Neuronal stem cell (in vitro differentiated cells): ENCODE results near the gene PACRG.
A peak's percentile ranks its signal among the peaks of the same experiment; 100 is the strongest.

ENCODE experiments used
- DNase-seq: peaks from one replicate; pipeline ENCODE4 v3.0.0-alpha.2; 2013; ENCODE audit warnings: low spot score
- H2AFZ ChIP-seq: one replicate; pipeline ENCODE4 v1.6.1; 2013; ENCODE audit warnings: mild to moderate bottlenecking, low read length, inconsistent platforms
- H2AK5ac ChIP-seq: 2 replicates; pipeline ENCODE4 v1.6.1; 2013; ENCODE audit warnings: low read depth, mild to moderate bottlenecking, inconsistent platforms, low read length, moderate library complexity, mixed read lengths
- H2BK120ac ChIP-seq: 2 replicates; pipeline ENCODE4 v1.6.1; 2013; ENCODE audit warnings: low read depth, mild to moderate bottlenecking, inconsistent platforms, low read length, moderate library complexity, mixed read lengths
- H2BK12ac ChIP-seq: one replicate; pipeline ENCODE4 v1.6.1; 2013; ENCODE audit warnings: low read length, inconsistent platforms
- H2BK15ac ChIP-seq: 2 replicates; pipeline ENCODE4 v1.6.1; 2013; ENCODE audit warnings: mild to moderate bottlenecking, low read length, inconsistent platforms, mixed read lengths
- H2BK5ac ChIP-seq: one replicate; pipeline ENCODE4 v1.6.1; 2013; ENCODE audit warnings: inconsistent platforms, mild to moderate bottlenecking, low read length, moderate library complexity
- H3K14ac ChIP-seq: one replicate; pipeline ENCODE4 v1.6.1; 2013; ENCODE audit warnings: low read length, inconsistent platforms
- H3K18ac ChIP-seq: 2 replicates; pipeline ENCODE4 v1.6.1; 2013; ENCODE audit warnings: low read length, inconsistent platforms
- H3K23ac ChIP-seq: 2 replicates; pipeline ENCODE4 v1.6.1; 2013; ENCODE audit warnings: low read depth, mild to moderate bottlenecking, mixed read lengths, low read length, inconsistent platforms; ENCODE audit not compliant: poor library complexity
- H3K27ac ChIP-seq: replicated peaks from 3 replicates; pipeline ENCODE4 v1.5.1; 2013; ENCODE audit warnings: low read length, inconsistent platforms
- H3K27me3 ChIP-seq, 3 experiments: 2 replicates each; pipeline ENCODE4 v1.6.1; 2013; ENCODE audit warnings: low read length in 3 of 3, mild to moderate bottlenecking in 2 of 3, inconsistent platforms in 1 of 3, low read depth in 1 of 3, mixed read lengths in 1 of 3, moderate library complexity in 1 of 3; ENCODE audit not compliant: control insufficient read depth in 3 of 3, insufficient read depth in 3 of 3
- H3K36me3 ChIP-seq, 2 donors: replicated peaks in 1 of 2; 2 replicates each; pipeline ENCODE4 v1.6.1; 2013; ENCODE audit warnings: low read length in 2 of 2; ENCODE audit not compliant: control insufficient read depth in 2 of 2, insufficient read depth in 2 of 2
- H3K4ac ChIP-seq: 2 replicates; pipeline ENCODE4 v1.6.1; 2013; ENCODE audit warnings: inconsistent platforms, mild to moderate bottlenecking, low read length, moderate library complexity
- H3K4me1 ChIP-seq, 2 donors: 1 replicate in 1 of 2; 2 replicates in 1 of 2; pipeline ENCODE4 v1.6.1; 2013; ENCODE audit warnings: low read length in 2 of 2, low read depth in 1 of 2; ENCODE audit not compliant: control insufficient read depth in 2 of 2, insufficient read depth in 1 of 2
- H3K4me2 ChIP-seq: one replicate; pipeline ENCODE4 v1.6.1; 2013; ENCODE audit warnings: mild to moderate bottlenecking, low read length, inconsistent platforms; ENCODE audit not compliant: insufficient read depth, poor library complexity, severe bottlenecking
- H3K4me3 ChIP-seq, 2 donors: 2 replicates each; pipeline ENCODE4 v1.5.1; 2013; ENCODE audit warnings: low read length in 2 of 2, mild to moderate bottlenecking in 2 of 2, inconsistent platforms in 1 of 2, moderate library complexity in 1 of 2
- H3K79me1 ChIP-seq: one replicate; pipeline ENCODE4 v1.6.1; 2013; ENCODE audit warnings: low read depth, mild to moderate bottlenecking, inconsistent platforms, low read length, moderate library complexity
- H3K9ac ChIP-seq: one replicate; pipeline ENCODE4 v1.6.1; 2013; ENCODE audit warnings: mild to moderate bottlenecking, low read depth, low read length, inconsistent platforms; ENCODE audit not compliant: poor library complexity
- H3K9me3 ChIP-seq, 2 donors: replicated peaks in 1 of 2; 2 replicates each; pipeline versions ENCODE3 to v1.6.1; 2013; ENCODE audit warnings: low read length in 2 of 2, mild to moderate bottlenecking in 2 of 2, inconsistent platforms in 1 of 2, low read depth in 1 of 2, mixed read lengths in 1 of 2, moderate library complexity in 1 of 2; ENCODE audit not compliant: control insufficient read depth in 2 of 2, insufficient read depth in 1 of 2
- H4K8ac ChIP-seq: one replicate; pipeline ENCODE4 v1.6.1; 2013; ENCODE audit warnings: low read depth, mild to moderate bottlenecking, inconsistent platforms, low read length, moderate library complexity
- H4K91ac ChIP-seq: one replicate; pipeline ENCODE4 v1.6.1; 2013; ENCODE audit warnings: low read length, low read depth, mild to moderate bottlenecking, inconsistent platforms; ENCODE audit not compliant: poor library complexity
- WGBS, 2 donors: extraction: QIAGEN DNeasy Blood & Tissue Kit; methylation state at CpG; one replicate each; pipeline ENCODE4 v1.1.7; 2013; ENCODE audit warnings: missing lambda C conversion rate in 2 of 2, mixed read lengths in 1 of 2; ENCODE audit not compliant: insufficient read length in 2 of 2, insufficient replicate concordance in 1 of 2; ENCODE audit errors: extremely low coverage in 2 of 2; 5-methylcytosine and 5-hydroxymethylcytosine counted together

The PACRG gene

GRCh38 chr6:162856885-162857284, 129.1 kb downstream of the PACRG start:
- H3K4me1 ChIP-seq = peaks cover 12 to 37% of the 10 kb centered on the region in 2 donors
- no CpG with 5 or more reads among the region's 7 CpGs for WGBS, 2 donors

DNA sequence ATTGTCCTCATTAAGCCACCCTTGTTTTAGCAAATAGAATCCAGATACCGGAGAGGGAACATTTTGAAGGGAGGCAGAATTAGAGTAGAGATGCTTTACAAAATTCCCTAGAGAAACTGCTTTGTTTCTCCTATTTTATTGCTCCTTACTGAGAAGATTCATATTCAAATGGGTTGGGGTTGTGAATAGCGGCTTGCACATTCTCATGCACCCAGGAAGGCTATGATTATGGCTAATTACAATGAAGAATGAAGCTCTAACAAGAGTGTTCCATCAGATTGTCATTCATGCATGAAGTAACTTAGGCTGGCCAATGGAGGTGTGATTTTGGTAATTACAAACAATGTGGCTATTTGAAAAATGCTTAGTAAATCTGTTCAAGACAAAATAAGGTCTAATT, 129.6 kb downstream of the PACRG start:
- Histone ChIP-seq H2BK12ac (no peak overlapping the region), H2BK120ac (no peak overlapping the region), H3K4ac (no peak overlapping the region), H3K9ac (no peak overlapping the region), H4K8ac (no peak overlapping the region), H2BK15ac (no peak overlapping the region), H3K14ac (no peak overlapping the region), H3K23ac (no peak overlapping the region), H3K27me3 (no peaks in the 10 kb centered on the region), H3K4me3 (peak overlapping the region in 1 of 2 donors; percentile 23), H3K9me3 (peaks cover 0 to 2% of the 10 kb centered on the region in 2 donors), H4K91ac (no peak overlapping the region), H3K36me3 (no peaks in the 10 kb centered on the region), H3K4me1 (peaks cover 10 to 32% of the 10 kb centered on the region in 2 donors), H3K4me2 (peak overlapping the region; percentile 47), H2BK5ac (no peak overlapping the region), H3K18ac (no peak overlapping the region), H2AK5ac (no peak overlapping the region), H2AFZ (peak overlapping the region; percentile 39), H3K79me1 (no peaks in the 10 kb centered on the region), H3K27ac (peak overlapping the region; percentile 91)
- no peak for DNase-seq
- no CpG with 5 or more reads among the region's 2 CpGs for WGBS, 2 donors

More at GRCh38 chr6:162856885-162857284, 129.1 kb downstream of the PACRG start:
- H2BK15ac ChIP-seq = no peak overlapping the region
- H3K79me1 ChIP-seq = no peaks in the 10 kb centered on the region
- peak overlapping the region in 1 of 2 donors; percentile 23 for H3K4me3 ChIP-seq
- no peak overlapping the region for H3K23ac ChIP-seq
- H3K4ac ChIP-seq = no peak overlapping the region
- H3K36me3 ChIP-seq = no peaks in the 10 kb centered on the region
- no peak overlapping the region for H4K91ac ChIP-seq
- no peak overlapping the region for H3K9ac ChIP-seq
- H3K27ac ChIP-seq = peak overlapping the region; percentile 91
- DNase-seq = peak; percentile 87
- H2AFZ ChIP-seq = peak overlapping the region; percentile 39
- no peak overlapping the region for H3K14ac ChIP-seq
- H3K27me3 ChIP-seq = no peaks in the 10 kb centered on the region
- no peak overlapping the region for H2BK5ac ChIP-seq
- peak overlapping the region; percentile 47 for H3K4me2 ChIP-seq
- H2BK12ac ChIP-seq = no peak overlapping the region
- H3K9me3 ChIP-seq = peaks cover 0 to 2% of the 10 kb centered on the region in 2 donors
- H2BK120ac ChIP-seq = no peak overlapping the region
- no peak overlapping the region for H4K8ac ChIP-seq
- H3K18ac ChIP-seq = no peak overlapping the region
- no peak overlapping the region for H2AK5ac ChIP-seq

- H3K9ac ChIP-seq = no peak overlapping the region
- no peak overlapping the region for H2BK15ac ChIP-seq
- H3K4me3 ChIP-seq = no peak overlapping the region
- DNase-seq = no peak
- H3K23ac ChIP-seq = no peak overlapping the region
- H4K8ac ChIP-seq = no peak overlapping the region
- no CpG with 5 or more reads among the region's 3 CpGs for WGBS, 2 donors
- H2AFZ ChIP-seq = no peak overlapping the region
- no peaks in the 10 kb centered on the region for H3K79me1 ChIP-seq
- H3K4me1 ChIP-seq = peaks cover 0 to 11% of the 10 kb centered on the region in 2 donors
- no peak overlapping the region for H3K27ac ChIP-seq
- H3K18ac ChIP-seq = no peak overlapping the region
- peaks cover 0 to 2% of the 10 kb centered on the region in 2 donors for H3K9me3 ChIP-seq
- H3K4me2 ChIP-seq = no peak overlapping the region
- H3K27me3 ChIP-seq = no peaks in the 10 kb centered on the region
- H2BK120ac ChIP-seq = no peak overlapping the region
- no peak overlapping the region for H4K91ac ChIP-seq
- H2BK12ac ChIP-seq = no peak overlapping the region
- no peak overlapping the region for H3K14ac ChIP-seq
- H2AK5ac ChIP-seq = no peak overlapping the region
- no peaks in the 10 kb centered on the region for H3K36me3 ChIP-seq
- no peak overlapping the region for H2BK5ac ChIP-seq
- H3K4ac ChIP-seq = no peak overlapping the region
Measured at GRCh38 chr6:162862462-162862861, 134.7 kb downstream of the PACRG start.

GRCh38 chr6:162862941-162863340, 135.2 kb downstream of the PACRG start:
- no peak overlapping the region for H2BK120ac ChIP-seq
- no peak overlapping the region for H3K4me2 ChIP-seq
- no peak overlapping the region for H4K91ac ChIP-seq
- peaks cover 0 to 8% of the 10 kb centered on the region in 2 donors for H3K4me1 ChIP-seq
- no peak overlapping the region for H3K27ac ChIP-seq
- no peaks in the 10 kb centered on the region for H3K36me3 ChIP-seq
- no peak overlapping the region for H2BK15ac ChIP-seq
- no CpG with 5 or more reads among the region's 5 CpGs for whole genome bisulfite sequencing, 2 donors
- no peaks in the 10 kb centered on the region for H3K27me3 ChIP-seq
- no peak overlapping the region for H3K14ac ChIP-seq
- H3K4ac ChIP-seq = no peak overlapping the region
- no peak overlapping the region for H3K9ac ChIP-seq
- no peak overlapping the region for H3K4me3 ChIP-seq
- no peak overlapping the region for H2BK5ac ChIP-seq
- peaks cover 0 to 2% of the 10 kb centered on the region in 2 donors for H3K9me3 ChIP-seq
- no peak for DNase-seq
- H2AK5ac ChIP-seq = no peak overlapping the region
- H2BK12ac ChIP-seq = no peak overlapping the region
- H3K79me1 ChIP-seq = no peaks in the 10 kb centered on the region
- H4K8ac ChIP-seq = no peak overlapping the region
- H3K23ac ChIP-seq = no peak overlapping the region
- no peak overlapping the region for H2AFZ ChIP-seq
- no peak overlapping the region for H3K18ac ChIP-seq
